GM19452 (cell line): ENCODE results near the gene ARMC9.
A peak's percentile ranks its signal among the peaks of the same experiment; 100 is the strongest.

Source experiments
- ATAC-seq: cut with Tn5 transposase; IDR thresholded peaks from one replicate; pipeline ENCODE4 v1.9.1; 2021; ENCODE audit not compliant: unreplicated experiment

The ARMC9 gene

GRCh38 chr2:231200805-231201474, 2.5 kb downstream of the ARMC9 start:
- ATAC-seq, result no peak

GRCh38 chr2:231201475-231201814, 3.0 kb downstream of the ARMC9 start:
- no peak for ATAC-seq

- no peak for ATAC-seq
Observed at GRCh38 chr2:231203087-231203486, 4.7 kb downstream of the ARMC9 start.

- ATAC-seq, result no peak
Observed at GRCh38 chr2:231204146-231204545, 5.7 kb downstream of the ARMC9 start.

GRCh38 chr2:231204581-231204980, 6.2 kb downstream of the ARMC9 start:
- no peak for ATAC-seq

GRCh38 chr2:231207734-231208133, 9.3 kb downstream of the ARMC9 start:
- ATAC-seq, result no peak

GRCh38 chr2:231210782-231211181, 12.4 kb downstream of the ARMC9 start:
- ATAC-seq, result no peak

- no peak for ATAC-seq
Observed at GRCh38 chr2:231211486-231211885, 13.1 kb downstream of the ARMC9 start.

- ATAC-seq, result no peak
Observed at GRCh38 chr2:231212329-231212845, 14.0 kb downstream of the ARMC9 start.

GRCh38 chr2:231213931-231214642, 15.7 kb downstream of the ARMC9 start:
- ATAC-seq, result no peak

GRCh38 chr2:231218366-231218765, 19.9 kb downstream of the ARMC9 start:
- no peak for ATAC-seq

GRCh38 chr2:231219289-231219688, 20.9 kb downstream of the ARMC9 start:
- no peak for ATAC-seq

GRCh38 chr2:231221761-231222160, 23.3 kb downstream of the ARMC9 start:
- no peak for ATAC-seq

GRCh38 chr2:231222318-231223000, 24.0 kb downstream of the ARMC9 start:
- ATAC-seq, result peak; percentile 71

- no peak for ATAC-seq
Observed at GRCh38 chr2:231223001-231223375, 24.6 kb downstream of the ARMC9 start.

GRCh38 chr2:231223458-231223976, 25.1 kb downstream of the ARMC9 start:
- ATAC-seq, result no peak

GRCh38 chr2:231227310-231228162, 29.1 kb downstream of the ARMC9 start:
- peak; percentile 55 for ATAC-seq

GRCh38 chr2:231228223-231228622, 29.8 kb downstream of the ARMC9 start:
- peak; percentile 75 for ATAC-seq

GRCh38 chr2:231228974-231229529, 30.6 kb downstream of the ARMC9 start:
- ATAC-seq, result no peak

- no peak for ATAC-seq
Observed at GRCh38 chr2:231235217-231235616, 36.8 kb downstream of the ARMC9 start.

- ATAC-seq, result no peak
Observed at GRCh38 chr2:231238689-231239088, 40.3 kb downstream of the ARMC9 start.
